Stimulated activated CD8-positive, alpha-beta memory T cell treated with anti-CD3 and anti-CD28 coated beads, Interleukin-7, amount 100 ng/mL, for 1 hour (primary cell): ENCODE data around the gene BMP8B.
A peak's percentile ranks its signal among the peaks of the same experiment; 100 is the strongest.
"Not testable (repeated sequence)": the region's sequence is repeated elsewhere in the genome, so short reads cannot be mapped to it uniquely, and the experiment has no call there.

ENCODE experiments used
- DNase-seq, 2 donors: peaks; one replicate each; pipeline ENCODE4 v3.0.0-alpha.2; 2020; ENCODE audit warnings: low read depth in 2 of 2

BMP8B gene

DNA sequence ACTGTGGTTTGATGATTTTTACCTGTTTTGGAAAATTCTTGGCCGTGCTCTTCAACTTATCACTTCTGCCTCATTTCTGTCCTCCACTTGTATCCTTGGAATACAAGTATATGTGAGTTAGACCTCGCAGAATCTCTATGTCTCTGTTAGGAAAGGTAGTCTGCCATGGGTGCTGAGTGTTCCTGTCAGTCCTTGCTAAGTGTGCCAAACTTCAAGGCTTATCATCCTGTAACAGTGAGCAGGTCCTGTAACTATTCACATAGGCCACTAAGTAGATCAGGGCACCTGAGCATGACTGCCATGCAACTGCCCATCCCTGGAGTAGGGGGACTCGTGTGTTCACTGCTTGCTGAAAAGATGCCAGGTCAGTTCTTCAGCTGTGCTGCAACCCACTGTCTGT is 24.2 kb upstream of the BMP8B start:
- DNase-seq = no peak

DNA sequence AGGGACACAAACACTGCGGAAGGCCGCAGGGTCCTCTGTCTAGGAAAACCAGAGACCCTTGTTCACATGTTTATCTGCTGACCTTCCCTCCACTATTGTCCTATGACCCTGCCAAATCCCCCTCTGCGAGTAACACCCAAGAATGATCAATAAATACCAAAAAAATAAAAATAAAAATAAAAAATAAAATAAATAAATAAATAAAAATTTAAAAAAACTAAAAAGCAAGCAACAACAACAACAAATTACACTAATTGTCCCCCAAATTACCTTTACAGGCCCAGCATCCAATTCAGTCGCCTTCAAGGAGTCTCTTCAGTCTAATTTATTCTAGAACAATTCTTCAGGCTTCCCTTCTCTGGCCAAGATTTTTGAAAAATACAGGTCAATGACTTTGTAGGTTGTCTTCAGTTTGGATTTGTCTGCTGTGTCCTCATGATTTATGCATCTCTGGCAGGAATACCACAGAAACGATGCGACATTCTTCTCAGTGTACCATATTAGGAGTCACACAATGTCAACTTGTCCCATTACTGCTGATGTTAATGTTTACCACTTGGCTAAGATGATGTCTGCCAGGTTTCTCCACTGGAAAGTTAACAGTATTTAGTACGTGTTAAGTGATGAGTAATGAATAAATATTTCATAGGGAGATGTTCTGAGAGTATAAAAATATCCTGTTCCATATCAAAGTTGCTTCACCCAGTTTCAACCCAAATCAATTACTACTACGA is 20.3 kb upstream of the BMP8B start:
- DNase-seq = no peak

DNA sequence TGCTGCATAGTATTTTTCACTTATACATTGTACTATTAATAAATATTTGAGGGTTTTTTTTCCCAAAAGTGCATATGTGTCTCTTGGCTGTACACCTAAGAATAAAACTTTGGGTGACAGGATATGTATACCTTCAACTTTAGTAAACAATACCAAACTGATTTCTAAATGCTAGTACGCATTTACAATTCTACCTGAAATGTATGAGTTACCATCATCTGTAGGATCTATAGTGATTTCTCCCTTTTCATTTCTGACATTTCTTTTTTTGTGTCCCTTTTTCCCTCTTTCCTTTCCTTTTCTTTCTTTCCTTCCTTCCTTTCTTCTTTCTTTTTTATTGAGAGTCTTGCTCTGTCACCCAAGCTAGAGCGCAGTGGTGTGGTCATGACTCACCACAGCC is 16.7 kb upstream of the BMP8B start:
- no peak for DNase-seq

DNA sequence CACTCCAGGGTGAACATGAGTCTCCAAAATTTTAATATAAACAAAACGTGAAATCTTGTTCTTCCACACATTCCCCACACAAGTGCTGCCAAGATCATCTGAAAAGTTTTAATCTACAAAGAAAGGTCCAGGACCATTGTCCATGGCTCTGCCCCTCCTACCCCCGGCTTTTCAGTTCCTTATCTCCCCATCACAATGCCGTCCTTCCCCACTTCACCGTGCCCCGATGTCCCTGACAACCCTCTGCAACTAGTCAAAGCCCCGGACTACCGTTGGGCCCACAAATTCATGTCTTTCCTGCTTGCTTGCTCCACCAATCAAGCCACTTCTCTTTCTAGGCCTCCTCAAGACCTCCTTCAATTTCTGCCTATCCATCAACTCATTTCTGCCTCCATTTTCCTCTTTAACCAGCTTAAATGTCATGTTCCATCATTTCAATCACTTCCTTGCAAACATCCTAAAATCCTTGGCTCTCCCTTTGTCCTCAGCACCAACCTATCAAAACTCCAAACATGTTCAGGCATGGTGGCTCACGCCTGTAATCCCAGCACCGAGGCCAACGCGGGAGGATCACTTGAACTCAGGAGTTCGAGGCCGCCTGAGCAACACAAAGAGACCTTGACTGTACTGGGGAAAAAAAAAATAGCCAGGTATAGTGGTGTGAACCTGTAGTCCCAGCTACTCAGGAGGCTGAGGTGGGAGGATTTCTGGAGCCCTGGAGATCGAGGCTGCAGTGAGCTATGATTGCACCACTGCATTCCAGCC is 14.0 kb upstream of the BMP8B start:
- no peak for DNase-seq

DNA sequence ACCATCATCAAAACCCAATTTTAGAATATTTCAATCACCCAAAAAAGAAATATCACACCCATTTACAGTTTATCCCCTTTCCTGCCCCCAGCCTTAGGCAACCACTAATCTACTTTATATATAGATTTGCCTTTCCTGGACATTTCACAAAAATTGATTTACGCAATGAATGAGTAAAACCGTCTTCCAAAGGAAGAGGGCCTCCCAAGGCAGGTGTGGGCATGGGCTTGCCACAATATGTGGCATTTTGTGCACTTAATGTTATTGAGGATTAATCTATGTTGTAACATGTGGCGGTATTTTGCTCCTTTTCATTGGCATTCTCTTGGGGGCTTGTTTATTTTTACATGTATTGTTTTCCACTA is 11.8 kb upstream of the BMP8B start:
- DNase-seq = no peak

DNA sequence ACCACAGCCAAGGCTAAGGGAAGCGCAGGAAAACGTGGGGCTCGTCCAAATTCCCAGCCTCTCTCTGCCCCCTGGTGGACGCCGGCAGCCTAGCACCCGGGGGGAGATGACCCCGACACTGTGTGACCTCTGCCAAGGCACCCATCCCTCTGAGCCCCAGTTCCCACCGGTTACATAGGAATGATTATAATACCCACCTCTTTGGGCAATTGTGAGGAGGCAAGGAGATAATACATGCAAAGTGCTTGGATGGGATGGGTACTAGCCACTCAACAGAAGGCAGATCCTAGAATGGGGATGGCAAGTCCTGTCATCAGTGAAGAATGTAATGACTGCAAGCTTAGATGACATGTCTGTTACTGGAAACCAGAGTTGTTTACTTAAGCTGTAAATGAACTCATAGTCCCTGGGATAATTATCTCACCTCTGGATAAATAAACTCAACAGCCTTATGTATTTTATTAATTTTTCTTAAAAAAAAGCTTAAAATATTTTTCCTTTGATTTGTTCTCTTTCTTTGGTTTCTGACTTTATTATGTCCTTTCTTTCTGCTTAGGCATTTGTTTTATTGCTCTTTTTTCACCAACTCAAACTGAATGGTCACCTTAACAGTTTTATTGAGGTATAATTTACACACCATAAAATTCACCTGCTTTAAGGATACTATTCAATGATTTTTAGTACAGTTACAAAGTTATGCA is 11.3 kb upstream of the BMP8B start:
- peak; percentile 35 to 43 for DNase-seq

DNA sequence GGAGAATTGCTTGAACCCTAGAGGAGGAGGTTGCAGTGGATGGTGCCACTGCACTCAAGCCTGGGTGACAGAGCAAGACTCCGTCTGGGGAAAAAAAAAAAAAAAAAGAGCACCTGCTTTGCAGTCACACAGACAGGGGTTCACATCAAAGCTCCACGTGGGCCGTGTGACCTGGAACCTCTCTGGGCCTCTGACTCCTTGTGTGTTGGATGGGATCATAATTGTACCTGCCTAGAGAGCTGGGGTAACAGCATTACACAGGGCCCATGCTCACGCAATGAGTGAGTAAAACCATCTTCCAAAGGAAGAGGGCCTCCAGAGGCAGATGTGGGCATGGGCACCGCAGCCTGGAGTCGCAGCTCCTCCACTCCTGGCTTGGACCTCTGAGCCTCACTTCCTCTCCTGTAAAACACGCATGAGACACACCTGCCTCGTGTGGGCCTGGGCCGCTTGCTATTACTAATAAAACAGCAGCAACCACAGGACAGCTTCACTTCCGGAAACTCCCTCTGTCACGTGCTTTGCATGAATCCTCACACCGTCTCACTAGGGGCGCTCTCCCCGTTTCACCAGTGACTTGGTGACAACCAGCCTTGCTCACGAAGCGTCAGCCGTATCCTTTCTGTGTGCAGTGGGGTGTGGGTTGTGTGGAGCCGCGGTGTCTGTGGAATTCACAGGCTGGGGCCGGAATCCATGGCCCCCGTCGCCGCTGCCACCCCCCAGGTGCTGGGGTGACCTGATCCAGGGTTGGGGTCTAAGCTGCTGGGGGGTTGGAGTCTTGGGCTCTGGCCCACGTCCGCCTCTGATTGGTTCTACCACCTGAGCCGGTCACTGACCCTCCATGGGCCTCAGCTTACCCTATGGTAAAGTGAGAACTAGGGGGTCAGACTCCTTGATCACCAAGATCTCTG is 10.4 kb upstream of the BMP8B start:
- peak; percentile 67 to 74 for DNase-seq

DNA sequence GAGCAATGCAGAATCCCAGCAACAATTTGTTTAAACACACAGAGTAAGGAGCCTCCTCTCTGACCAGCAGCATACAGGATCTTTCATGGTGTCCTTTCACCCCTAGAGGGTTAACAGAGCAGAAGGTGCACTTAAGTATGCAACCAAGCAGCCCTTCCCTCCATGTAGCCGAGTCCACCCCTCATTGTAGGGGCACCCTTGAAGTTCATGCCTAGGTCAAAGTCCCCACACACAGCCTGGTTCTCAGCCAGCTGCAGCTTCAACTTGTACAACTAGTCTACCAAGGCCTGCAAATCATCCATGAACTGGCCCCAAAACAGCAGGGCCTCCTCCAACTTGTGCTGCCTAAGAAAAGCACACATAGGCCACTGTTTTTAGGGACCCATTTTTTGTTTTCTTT is 7.0 kb upstream of the BMP8B start:
- no peak for DNase-seq

DNA sequence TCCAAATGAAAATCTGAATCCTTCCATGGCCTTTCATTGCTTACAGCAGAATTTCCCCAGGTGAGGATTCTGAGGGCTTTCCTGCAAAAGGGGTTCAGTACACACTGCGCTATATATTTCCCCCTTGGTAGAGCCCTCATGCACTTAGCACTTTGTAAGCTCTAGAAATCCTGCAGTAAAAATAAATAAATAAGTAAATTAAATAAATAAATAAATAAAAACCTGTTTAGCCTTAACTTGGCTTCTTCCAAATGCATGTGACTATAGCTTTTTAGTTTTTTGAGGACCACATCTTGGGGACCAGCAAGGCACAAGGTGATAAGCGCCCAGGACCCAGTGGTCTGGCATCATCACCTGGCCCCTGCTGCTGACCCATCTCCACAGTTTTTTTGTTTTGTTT is 3.2 kb upstream of the BMP8B start:
- no peak for DNase-seq

DNA sequence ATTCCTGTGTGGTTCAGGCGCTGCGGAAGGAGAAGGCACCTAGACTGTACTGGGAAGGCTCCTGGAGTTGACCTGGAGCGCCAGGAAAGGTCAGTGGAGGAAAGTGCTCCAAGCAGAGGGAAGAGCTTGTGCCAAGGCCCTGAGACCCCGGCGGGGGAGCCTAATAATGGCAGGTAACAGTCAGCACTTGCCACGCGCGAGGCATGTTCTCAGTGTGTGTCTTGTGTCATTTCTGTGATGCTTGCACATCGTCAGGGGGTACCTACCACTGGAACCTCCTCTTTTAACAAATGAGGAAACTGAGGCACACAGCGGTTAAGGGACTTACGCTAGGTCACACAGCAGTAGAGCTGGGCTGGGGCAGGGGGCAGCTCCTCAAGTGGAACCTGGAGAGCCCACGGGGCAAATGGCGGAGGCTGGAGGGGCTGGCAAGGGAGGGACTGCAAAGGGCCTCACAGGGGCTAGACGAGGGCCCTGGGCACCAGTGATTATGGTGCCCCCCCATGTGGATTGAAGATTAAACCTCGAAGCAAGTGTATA is 976 bp upstream of the BMP8B start:
- no peak for DNase-seq

DNA sequence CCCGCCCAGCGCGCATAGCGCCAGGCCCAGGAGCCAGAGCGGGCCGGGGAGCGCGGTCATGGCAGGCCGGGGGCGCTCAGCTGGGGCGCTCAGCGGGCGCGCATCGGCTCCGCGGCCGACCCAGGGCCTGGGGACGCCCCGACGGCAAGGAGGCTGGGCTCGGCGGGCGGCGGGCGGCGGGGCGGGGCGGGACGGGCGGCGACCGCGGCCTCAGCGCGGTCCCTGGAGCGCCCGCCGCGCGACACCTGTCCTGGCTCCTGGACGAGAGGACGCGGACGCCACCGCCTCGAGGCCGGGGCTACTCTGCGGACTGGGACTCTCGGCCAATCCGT is 273 bp downstream of the BMP8B start:
- DNase-seq = no peak

DNA sequence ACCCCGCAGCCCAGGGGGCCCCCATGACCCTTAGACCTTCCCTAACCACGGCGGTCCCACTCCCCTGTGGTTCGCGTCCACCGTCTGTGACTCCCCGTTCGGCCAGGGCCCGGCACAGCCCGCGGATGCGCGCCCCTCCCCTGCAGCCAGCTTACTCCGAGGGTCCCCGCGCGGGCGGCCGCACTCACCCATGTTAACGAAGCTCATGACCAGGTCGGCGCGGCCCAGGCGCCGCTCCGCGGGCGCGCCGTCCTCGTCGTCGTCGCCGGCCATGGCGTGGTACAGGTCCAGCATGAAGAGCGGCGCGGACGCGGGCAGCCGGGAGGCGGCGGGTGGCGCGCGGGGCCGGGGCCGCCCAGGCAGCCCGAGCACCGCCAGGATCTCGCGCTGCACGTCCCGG is 701 bp downstream of the BMP8B start:
- DNase-seq = not testable (repeated sequence)

DNA sequence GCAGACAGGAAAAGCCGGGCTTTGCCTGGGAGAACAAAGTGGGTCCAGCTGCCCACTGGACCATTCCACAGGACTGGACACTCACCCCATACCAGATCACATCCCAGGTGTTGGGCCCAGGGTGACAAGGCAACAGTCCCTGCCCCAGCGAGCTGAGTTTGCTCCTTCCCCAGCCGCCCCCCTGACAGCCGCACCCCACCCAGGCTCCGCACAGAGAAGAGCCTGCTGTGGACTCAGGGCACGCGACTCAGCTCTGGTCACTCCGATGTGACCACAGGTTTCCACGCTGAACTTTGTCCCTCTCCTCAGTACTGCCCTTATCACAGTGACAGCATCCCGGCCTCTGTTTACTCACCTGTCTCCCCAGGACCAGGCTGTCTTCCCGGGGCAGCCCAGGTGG is 1.2 kb downstream of the BMP8B start:
- DNase-seq = no peak

DNA sequence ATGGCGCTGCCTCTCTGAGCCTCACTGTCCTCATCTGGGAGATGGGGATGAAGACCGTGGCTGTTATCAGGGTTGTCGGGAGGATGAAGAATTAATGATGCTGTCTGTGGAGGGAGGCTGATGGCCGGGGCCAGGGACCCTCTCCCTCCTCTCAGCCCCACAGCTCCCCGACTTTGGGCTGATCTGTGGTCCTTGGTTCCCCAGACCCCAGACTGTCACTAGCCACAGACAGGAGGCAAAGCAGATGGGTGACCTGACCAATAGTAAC is 1.6 kb downstream of the BMP8B start:
- not testable (repeated sequence) for DNase-seq

DNA sequence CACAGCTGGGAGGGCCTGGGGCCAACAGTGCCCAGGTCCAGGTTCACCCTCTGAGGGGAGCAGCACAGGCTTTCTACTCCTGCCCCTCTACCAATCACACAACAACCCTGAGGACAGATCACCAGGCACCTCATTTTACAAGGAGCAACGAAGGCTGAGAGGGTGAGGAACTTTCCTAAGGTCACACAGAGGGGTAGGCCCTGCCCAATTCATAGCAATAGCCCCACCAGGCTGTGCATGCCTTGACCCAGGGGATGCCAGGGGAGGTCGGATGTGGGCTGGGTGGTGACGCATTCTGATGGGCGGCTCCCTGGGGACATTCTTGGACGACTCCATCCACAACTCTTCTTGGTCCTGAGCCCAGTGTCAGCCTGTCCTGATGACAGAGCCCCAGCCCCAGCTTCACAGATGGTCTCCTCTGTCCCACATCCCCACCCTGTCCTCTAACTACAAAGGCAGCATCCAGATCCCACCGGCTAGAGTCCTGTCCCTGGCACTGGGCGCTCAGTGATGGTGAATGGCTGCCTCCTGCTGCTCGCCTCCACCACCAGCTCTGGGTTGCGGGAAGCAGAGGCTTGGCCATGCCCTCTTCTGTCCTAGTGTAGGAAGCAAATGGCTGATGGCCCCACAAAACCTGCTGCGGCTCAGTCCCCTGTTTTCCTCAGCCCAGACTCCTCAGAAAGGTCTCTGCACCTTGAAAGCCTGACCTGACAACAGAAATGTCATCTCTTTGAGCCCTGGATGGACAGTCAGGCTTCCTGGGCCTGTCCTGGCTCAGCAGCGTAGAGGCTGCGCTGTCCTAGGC is 2.2 kb downstream of the BMP8B start:
- DNase-seq = not testable (repeated sequence)

DNA sequence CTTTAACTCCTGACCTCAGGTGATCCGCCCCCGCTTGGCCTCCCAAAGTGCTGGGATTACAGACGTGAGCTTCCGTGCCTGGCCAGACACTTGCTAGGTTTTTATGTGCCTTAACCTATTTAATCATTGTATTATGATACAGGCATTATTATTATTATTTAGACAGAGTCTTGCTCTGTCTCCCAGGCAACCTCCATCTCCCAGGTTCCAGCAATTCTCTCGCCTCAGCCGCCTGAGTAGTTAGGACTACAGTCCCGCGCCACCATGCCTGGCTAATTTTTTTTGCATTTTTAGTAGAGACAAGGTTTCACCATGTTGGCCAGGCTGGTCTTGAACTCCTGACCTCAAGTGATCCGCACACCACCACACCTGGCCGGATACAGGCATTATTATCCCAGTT is 6.0 kb downstream of the BMP8B start:
- DNase-seq = not testable (repeated sequence)

DNA sequence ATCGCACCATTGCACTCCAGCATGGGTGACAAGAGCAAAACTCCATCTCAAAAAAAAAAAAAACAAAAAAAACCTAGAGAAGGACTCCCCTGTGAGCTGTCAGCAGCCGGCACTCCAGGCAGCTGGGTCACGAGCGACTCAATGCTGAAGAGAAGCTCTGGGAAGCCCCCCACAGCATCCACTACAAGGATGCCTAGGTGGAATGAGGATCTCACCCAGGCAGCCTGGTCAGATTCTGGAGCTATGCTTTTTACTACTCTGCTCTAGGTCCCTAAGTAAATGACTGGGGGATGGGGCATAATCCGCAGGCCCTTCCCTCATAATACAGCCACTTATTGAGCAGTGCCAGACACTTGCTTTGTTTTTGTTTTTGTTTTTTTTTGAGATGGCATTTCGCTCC is 6.6 kb downstream of the BMP8B start:
- DNase-seq = no peak

DNA sequence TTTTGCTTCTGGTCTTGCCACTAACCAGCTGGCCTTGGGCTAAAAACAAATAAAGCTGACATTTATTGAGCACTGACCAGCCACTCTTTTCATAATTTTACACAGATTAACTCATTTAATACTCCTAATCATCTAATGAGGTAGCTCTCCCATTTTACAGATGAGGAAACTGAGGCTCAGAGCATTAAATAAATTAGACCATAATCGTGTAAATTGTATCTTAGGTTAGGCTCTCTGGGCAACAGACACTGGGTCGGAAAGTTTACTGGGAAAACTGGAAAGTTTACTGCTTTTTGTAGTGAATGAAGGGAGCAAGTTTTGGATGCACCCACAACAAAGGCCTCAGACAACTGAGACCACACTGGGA is 7.3 kb downstream of the BMP8B start:
- DNase-seq = no peak

DNA sequence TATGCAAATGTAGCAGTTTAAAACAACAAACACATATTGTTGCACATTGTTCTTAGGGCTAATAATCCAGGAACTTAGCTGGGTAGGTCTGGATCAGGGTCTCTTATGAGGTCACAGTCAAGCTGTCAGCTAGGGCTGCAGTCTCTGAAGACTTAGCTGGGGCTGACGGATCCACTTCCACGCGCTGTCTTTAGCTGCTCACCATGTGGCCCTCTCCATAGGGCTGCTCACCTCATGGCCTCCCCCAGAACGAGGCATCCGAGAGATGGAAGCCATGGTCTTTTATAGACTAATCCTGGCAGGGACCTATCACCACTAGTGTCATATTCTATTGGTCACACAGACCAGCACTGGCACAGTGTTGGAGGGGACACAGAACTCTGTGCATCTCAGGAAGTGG is 8.8 kb downstream of the BMP8B start:
- DNase-seq = no peak

DNA sequence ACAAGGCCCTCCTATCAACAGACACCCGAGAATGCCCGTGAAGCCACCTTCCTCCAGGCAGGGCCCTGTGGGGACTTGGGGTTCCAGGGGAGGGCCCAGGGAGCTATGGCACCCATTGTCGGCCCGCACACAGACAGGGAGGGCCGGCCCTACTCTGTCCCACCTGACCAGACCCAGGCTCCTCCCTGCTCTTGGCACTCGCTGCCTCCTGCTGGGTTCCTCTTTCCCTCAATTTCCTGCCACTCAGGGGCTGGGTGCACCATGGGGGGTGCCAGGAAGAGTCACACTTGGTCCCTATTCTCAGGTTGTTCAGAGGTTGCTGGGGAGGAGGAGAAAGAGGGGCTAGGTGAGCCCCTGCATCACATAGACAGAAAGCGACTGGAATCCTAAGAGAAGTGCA is 9.5 kb downstream of the BMP8B start:
- no peak for DNase-seq

DNA sequence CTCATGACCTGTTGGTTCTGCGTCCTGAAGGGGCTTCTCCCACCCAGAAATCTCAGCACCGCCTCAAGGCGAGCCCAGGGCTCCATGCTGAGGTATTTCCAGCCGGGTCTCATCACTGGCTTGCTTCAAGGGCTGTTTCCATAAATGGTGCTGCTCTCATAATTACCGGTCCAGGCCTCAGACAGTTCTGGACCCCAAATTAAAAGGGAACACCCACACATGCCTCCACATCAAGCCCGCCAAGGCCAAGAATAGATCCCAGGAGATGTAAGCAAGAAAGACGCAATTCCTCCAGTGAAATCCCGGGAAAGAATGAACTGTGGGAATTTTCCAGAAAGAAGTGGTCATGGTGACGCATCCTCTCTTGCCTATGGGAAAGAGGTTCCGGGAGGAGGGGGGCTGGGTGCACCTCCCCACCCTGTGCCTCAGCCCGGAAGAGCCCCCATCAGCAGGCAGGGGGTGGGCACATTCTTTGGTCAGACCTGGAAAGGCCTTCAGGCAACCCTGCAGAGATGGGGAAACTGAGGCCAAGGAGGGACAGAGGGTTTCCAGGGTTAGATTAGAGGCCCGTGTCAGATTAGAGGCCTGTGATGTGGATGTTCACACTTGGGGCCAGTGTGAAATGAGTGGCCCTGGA is 10.1 kb downstream of the BMP8B start:
- not testable (repeated sequence) for DNase-seq
